PC-3 (cell line): ENCODE measurements around the gene PSTK.

Experiments
- EZH2 ChIP-seq: fragments of 300-600 bp; sonication (generic); IDR thresholded peaks from one replicate; pipeline ENCODE4 v1.6.1; 2017; ENCODE audit warnings: antibody characterized with exemption, mild to moderate bottlenecking, low read length; ENCODE audit not compliant: unreplicated experiment
- EZH2phosphoT487 ChIP-seq: fragments of 300-600 bp; sonication (generic); IDR thresholded peaks from 2 replicates; pipeline ENCODE4 v1.6.1; 2018; ENCODE audit warnings: mild to moderate bottlenecking, antibody characterized with exemption, low read length, borderline replicate concordance
- TF ChIP-seq, protein P1 (sequence below): fragments of 300-600 bp; sonication (generic); conservative IDR thresholded peaks from 2 replicates; pipeline ENCODE4 v1.5.1; 2017; ENCODE audit warnings: antibody characterized with exemption, low read depth, mild to moderate bottlenecking, low read length

DNA sequence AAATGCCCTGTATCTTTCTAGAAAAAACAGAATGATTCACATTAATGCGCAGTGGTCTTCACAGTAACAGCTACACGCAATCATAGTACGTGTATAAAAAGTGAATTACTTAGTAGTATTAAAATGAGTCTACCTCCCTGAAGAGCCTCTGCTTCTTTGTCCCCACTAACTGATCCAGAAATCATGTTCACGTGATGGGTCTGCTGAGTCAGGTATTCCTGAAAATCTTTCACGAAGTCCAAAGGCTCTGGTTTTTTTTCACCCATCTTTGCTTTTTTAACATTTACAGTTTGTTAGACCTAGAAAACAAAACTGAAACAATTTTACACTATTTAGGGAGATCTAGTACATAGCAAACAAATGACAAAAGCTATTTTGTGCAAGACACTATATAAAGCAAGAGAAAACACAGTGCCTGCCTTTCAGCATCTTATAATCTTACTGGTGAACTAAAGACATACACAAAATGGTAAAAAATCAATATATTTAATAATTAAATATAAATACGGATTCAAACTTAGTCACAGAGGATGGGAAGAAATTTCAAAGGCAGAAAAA lies 18.2 kb downstream of the PSTK start:
- TF ChIP-seq, protein P1, sequence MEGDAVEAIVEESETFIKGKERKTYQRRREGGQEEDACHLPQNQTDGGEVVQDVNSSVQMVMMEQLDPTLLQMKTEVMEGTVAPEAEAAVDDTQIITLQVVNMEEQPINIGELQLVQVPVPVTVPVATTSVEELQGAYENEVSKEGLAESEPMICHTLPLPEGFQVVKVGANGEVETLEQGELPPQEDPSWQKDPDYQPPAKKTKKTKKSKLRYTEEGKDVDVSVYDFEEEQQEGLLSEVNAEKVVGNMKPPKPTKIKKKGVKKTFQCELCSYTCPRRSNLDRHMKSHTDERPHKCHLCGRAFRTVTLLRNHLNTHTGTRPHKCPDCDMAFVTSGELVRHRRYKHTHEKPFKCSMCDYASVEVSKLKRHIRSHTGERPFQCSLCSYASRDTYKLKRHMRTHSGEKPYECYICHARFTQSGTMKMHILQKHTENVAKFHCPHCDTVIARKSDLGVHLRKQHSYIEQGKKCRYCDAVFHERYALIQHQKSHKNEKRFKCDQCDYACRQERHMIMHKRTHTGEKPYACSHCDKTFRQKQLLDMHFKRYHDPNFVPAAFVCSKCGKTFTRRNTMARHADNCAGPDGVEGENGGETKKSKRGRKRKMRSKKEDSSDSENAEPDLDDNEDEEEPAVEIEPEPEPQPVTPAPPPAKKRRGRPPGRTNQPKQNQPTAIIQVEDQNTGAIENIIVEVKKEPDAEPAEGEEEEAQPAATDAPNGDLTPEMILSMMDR = no peak
- TF ChIP-seq EZH2 (no peak), EZH2phosphoT487 (no peak)
